ENCODE data around the gene CUTA. TPM values are rescaled to one million over a fixed set of nuclear protein-coding genes. Genes with fewer than 3 reads are reported as not detected.
A peak's percentile ranks its signal among the peaks of the same experiment; 100 is the strongest.

Gene CUTA
- total RNA-seq, 1 donor from 2014 or later = 264 TPM

- TF ChIP-seq, protein P1, sequence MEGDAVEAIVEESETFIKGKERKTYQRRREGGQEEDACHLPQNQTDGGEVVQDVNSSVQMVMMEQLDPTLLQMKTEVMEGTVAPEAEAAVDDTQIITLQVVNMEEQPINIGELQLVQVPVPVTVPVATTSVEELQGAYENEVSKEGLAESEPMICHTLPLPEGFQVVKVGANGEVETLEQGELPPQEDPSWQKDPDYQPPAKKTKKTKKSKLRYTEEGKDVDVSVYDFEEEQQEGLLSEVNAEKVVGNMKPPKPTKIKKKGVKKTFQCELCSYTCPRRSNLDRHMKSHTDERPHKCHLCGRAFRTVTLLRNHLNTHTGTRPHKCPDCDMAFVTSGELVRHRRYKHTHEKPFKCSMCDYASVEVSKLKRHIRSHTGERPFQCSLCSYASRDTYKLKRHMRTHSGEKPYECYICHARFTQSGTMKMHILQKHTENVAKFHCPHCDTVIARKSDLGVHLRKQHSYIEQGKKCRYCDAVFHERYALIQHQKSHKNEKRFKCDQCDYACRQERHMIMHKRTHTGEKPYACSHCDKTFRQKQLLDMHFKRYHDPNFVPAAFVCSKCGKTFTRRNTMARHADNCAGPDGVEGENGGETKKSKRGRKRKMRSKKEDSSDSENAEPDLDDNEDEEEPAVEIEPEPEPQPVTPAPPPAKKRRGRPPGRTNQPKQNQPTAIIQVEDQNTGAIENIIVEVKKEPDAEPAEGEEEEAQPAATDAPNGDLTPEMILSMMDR (IDR thresholded peaks at IDR 0.05; ENCODE audit: unreplicated experiment) = no peak
- Mint-ChIP-seq H3K4me1 (ENCODE audit: low read depth) (peaks cover 72% of the 10 kb centered on the region), H3K27ac (peak overlapping the region; percentile 97), H3K27me3 (no peaks in the 10 kb centered on the region), H3K4me3 (ENCODE audit: low read depth) (peak overlapping the region; percentile 92), H3K36me3 (ENCODE audit: insufficient read depth) (no peaks in the 10 kb centered on the region), H3K9me3 (ENCODE audit: low read depth) (no peaks in the 10 kb centered on the region)
- no peak for DNase-seq (ENCODE audit: low spot score, unreplicated experiment)
These were observed 11.3 kb upstream of the CUTA start for GRCh38 chr6:33428966-33429749.

- TF ChIP-seq, protein P1 (IDR thresholded peaks at IDR 0.05; ENCODE audit: unreplicated experiment) = peak; percentile 47
- H3K4me3 Mint-ChIP-seq (ENCODE audit: low read depth) = peak overlapping the region; percentile 92
- no peaks in the 10 kb centered on the region for H3K27me3 Mint-ChIP-seq
- H3K4me1 Mint-ChIP-seq (ENCODE audit: low read depth) = peaks cover 69% of the 10 kb centered on the region
- peak overlapping the region; percentile 97 for H3K27ac Mint-ChIP-seq
- H3K36me3 Mint-ChIP-seq (ENCODE audit: insufficient read depth) = no peaks in the 10 kb centered on the region
- H3K9me3 Mint-ChIP-seq (ENCODE audit: low read depth) = no peaks in the 10 kb centered on the region
- no peak for DNase-seq (ENCODE audit: low spot score, unreplicated experiment)
These were observed 10.5 kb upstream of the CUTA start for GRCh38 chr6:33428224-33428965.

- H3K27me3 Mint-ChIP-seq = no peaks in the 10 kb centered on the region
- DNase-seq (ENCODE audit: low spot score, unreplicated experiment) = no peak
- peaks cover 64% of the 10 kb centered on the region for H3K4me1 Mint-ChIP-seq (ENCODE audit: low read depth)
- peak overlapping the region; percentile 83 for H3K27ac Mint-ChIP-seq
- H3K36me3 Mint-ChIP-seq (ENCODE audit: insufficient read depth) = no peaks in the 10 kb centered on the region
- no peaks in the 10 kb centered on the region for H3K9me3 Mint-ChIP-seq (ENCODE audit: low read depth)
- H3K4me3 Mint-ChIP-seq (ENCODE audit: low read depth) = peak overlapping the region; percentile 92
- TF ChIP-seq, protein P1 (IDR thresholded peaks at IDR 0.05; ENCODE audit: unreplicated experiment) = no peak
These were observed 9.8 kb upstream of the CUTA start for GRCh38 chr6:33427585-33428223.

- no peak for DNase-seq (ENCODE audit: low spot score, unreplicated experiment)
These were observed 8.9 kb upstream of the CUTA start for GRCh38 chr6:33426590-33427511.

More at GRCh38 chr6:33426590-33427511, 8.9 kb upstream of the CUTA start:
- TF ChIP-seq, protein P1 (IDR thresholded peaks at IDR 0.05; ENCODE audit: unreplicated experiment) = no peak
- Mint-ChIP-seq H3K27ac (peak overlapping the region; percentile 83), H3K4me3 (ENCODE audit: low read depth) (peak overlapping the region; percentile 85), H3K36me3 (ENCODE audit: insufficient read depth) (no peaks in the 10 kb centered on the region), H3K27me3 (no peaks in the 10 kb centered on the region), H3K9me3 (ENCODE audit: low read depth) (no peaks in the 10 kb centered on the region), H3K4me1 (ENCODE audit: low read depth) (peaks cover 57% of the 10 kb centered on the region)
